Hindlimb muscle (tissue), 1 donor: ENCODE measurements around the gene EHMT1. TPM values are rescaled to one million over a fixed set of nuclear protein-coding genes. Genes with fewer than 3 reads are reported as not detected.
"Not testable (repeated sequence)": the region's sequence is repeated elsewhere in the genome, so short reads cannot be mapped to it uniquely, and the experiment has no call there.

ENCODE experiments used
- DNase-seq: peaks from one replicate; pipeline ENCODE4 v3.0.0-alpha.2; 2013
- polyA plus RNA-seq: library from polyadenylated mRNA; unstranded; fragments of 120-200 nt; gene quantifications from one replicate; pipeline ENCODE4 v1.2.1, GENCODE V29; 2013; ENCODE audit not compliant: insufficient read length

Gene EHMT1
- polyA plus RNA-seq, 1 donor, result 50.4 TPM

GRCh38 chr9:137694962-137695875 lies 76.4 kb downstream of the EHMT1 start:
- no peak for DNase-seq

DNA sequence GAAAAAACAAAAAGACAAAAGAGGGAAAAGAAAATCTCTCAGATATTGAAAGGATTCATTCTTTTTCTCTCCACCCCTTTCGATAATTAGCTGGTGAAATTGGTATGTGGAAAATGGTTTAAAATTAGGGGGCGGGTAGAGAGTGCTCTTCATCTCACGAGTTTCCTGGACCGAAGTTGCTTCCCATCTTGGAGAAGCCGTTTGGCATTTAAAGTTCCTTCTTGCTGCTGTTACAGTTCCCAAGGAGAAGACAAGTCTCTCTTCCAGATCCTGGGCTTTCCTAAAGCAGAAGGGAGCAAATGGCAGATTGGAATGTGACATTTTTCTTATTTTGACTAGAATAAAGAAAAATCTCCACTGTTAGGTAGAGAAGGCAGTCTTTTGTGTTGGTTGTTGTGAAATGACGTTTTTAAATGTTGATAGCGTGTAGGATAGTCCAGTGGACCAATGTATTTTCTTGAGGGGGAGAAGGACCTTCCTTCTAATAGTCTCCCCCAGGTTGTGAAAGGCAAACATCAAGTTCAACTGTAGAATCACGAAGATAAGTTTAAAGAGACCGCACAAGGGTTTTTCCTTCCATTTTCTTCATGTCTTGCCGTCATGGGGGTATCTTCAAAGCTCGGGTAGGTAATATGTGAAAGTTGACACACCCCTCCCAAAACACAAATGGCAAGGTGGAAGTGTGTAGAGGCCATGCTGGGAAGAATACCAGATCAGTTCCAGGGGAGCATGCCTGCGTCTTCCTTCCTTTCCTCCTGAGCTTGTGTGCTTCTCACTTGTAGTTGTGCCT lies 77.5 kb downstream of the EHMT1 start:
- DNase-seq, result no peak

DNA sequence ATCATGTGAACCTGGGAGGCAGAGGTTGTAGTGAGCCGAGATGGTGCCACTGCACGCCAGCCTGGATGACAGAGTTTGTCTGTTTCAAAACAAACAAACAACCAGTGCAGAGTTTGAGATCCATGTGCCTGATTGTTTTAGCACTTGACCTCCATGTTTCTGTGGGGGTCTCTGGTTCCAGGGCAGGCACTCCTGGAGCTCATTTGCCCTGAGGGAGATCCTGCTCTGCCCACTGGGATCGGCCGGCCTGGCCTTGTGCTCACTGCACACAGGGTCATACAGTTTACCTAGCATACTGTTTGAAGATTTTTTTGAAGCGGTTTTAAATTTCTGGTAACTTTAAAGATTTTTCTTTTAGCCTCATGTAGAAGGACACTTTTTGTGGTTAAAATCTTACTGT lies 78.4 kb downstream of the EHMT1 start:
- no peak for DNase-seq

GRCh38 chr9:137697832-137698231 lies 79.0 kb downstream of the EHMT1 start:
- DNase-seq, result no peak

- DNase-seq, result no peak
Measured at GRCh38 chr9:137700911-137701310, 82.1 kb downstream of the EHMT1 start.

DNA sequence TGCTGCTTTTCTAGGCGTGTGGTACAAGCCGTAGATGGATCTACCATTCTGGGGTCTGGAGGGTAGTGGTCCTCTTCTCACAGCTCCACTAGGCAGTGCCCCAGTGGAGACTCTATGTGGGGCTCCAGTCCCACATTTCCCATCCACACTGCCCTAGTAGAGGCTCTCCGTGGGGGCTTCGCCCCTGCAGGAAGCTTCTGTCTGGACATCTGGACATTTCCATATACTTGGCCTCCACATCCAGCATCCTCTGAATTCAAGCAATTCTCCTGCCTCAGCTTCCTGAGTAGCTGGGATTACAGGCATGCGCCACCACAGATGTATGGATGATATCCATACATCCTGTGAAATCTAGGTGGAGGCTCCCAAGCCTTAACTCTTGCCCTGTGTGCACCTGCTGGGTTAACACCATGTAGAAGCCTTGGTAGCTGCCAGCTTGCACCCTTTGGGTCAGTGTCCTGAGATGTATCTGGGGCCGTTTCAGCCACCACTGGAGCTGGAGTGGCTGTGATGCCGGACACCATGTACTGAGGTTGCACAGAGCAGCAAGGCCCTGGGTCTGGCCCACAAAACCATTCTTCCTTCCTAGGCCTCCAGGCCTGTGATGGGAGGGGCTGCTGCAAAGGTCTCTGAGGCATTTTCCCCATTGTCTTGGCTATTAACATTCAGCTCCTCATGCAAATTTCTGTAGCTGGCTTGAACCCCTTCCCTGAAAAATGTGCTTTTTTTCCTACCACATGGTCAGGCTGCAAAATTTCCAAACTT lies 84.0 kb downstream of the EHMT1 start:
- DNase-seq, result no peak

DNA sequence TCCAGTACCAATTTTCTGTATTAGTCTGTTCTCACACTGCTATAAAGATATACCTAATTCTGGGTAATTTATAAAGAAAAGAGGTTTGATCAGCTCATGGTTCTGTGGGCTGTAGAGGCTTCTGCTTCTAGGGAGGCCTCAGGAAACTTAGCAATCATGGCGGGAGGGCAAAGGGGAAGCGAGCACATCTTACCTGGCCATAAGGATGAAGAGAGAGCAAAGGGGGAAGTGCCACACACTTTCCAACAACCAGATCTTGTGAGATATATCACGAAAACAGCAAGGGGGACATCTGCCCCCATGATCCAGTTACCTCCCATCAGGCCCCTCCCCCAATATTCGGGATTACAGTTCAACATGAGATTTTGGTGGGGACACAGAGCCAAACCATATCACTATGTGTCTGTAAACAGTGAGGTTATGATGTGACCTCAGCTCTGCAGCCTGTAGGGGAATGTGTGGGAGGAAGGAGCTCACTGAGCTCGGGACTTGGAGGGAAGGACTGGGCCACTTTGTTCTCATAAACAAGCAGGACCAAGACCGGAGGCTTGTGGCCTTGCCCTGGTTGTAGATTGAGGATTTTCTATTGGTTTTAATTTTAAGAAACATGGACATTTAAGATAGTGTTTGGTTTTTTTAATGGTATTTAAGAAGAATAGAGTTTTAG lies 85.2 kb downstream of the EHMT1 start:
- no peak for DNase-seq

GRCh38 chr9:137705443-137705863 lies 86.6 kb downstream of the EHMT1 start:
- no peak for DNase-seq

DNA sequence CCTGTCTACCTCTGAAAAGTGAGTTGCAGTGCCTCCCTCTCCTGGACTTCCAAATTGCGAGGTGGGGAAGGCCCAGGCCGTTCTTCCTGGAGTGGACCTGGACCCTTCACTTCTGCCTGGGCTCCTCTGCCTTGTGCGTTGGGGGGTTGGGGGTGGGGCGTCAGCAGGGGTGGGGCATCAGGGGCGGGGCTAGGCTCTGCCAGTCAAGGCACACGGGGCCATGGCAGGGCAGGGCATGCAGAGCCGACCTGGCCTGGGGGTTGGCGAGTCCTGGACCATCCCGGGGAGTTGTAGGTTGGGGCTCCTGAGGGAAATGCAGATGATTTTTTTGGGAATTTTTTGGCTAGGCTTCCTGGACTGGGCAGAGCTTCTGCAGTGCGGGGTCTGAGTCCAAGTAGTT lies 87.1 kb downstream of the EHMT1 start:
- DNase-seq, result no peak

DNA sequence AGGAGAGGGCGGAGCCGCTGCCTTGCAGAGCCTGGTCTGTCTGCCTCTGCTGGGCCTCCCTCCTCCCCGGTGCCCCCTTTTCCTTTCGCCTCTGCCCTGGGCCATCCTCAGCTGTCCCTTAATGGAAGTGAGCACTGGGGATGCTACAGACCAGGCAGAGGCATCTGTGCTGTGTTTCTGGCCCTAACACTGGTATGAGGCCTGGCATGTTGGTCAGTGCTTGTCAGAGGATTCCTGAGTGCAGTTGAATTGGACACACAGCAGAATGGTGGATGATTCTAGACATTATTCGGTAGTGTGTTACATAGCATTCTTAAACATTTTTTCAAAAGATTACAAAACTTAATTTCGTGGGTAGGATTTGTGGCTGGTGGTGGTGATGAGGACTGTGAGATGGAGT lies 88.6 kb downstream of the EHMT1 start:
- no peak for DNase-seq

DNA sequence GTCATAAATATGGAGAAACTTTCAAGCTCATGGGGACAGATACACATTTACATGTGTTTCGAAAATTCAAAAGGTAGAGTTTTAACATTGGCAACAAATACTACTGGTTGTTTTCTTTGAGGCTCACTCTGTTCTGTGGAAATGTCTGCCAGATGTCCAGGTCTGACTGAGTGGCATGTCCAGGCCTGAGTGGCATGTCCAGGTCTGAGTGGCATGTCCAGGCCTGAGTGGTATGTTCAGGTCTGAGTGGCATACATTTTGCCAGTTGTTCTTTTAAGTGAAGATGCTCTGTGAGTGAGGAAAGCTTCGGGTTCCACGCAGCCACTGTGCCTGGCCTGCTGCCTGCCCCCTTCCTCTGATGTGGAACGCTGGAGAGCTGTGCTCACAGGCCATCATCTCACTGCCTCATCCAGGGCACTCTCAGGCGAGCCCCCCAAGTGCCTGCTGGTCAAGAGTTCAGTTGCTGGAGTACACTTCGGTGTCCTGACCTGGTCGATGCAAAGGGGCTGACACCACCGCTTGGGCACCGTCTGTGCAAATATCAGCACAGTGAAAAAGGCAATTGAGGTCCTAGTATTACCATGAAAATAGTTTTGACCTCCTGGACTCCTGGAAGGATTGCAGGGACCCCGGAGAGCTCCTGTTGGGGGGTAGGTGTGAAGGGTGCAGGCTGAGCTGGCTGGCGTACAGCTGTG lies 89.9 kb downstream of the EHMT1 start:
- no peak for DNase-seq

GRCh38 chr9:137709411-137710101 lies 90.8 kb downstream of the EHMT1 start:
- no peak for DNase-seq

DNA sequence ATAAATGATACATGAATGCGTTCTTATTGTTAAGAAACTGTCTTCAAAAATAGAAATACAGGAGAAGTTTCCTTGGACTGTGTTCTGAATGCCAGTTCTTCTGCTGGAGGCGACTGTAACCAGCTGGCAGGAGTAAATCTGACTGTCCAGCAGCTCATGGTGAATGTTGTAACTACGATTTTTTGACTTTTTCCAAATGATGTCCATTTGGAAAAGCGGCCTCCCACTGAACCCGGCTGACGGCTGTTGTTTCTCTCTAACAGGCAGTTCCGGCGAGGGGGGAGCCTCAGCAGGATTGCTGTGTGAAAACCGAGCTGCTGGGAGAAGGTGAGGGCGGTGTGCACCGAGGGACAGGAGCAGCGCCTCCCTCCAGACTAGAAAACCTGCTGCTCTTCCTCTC lies 91.9 kb downstream of the EHMT1 start:
- no peak for DNase-seq

GRCh38 chr9:137711678-137712105 lies 92.9 kb downstream of the EHMT1 start:
- no peak for DNase-seq

GRCh38 chr9:137715321-137715720 lies 96.5 kb downstream of the EHMT1 start:
- no peak for DNase-seq

DNA sequence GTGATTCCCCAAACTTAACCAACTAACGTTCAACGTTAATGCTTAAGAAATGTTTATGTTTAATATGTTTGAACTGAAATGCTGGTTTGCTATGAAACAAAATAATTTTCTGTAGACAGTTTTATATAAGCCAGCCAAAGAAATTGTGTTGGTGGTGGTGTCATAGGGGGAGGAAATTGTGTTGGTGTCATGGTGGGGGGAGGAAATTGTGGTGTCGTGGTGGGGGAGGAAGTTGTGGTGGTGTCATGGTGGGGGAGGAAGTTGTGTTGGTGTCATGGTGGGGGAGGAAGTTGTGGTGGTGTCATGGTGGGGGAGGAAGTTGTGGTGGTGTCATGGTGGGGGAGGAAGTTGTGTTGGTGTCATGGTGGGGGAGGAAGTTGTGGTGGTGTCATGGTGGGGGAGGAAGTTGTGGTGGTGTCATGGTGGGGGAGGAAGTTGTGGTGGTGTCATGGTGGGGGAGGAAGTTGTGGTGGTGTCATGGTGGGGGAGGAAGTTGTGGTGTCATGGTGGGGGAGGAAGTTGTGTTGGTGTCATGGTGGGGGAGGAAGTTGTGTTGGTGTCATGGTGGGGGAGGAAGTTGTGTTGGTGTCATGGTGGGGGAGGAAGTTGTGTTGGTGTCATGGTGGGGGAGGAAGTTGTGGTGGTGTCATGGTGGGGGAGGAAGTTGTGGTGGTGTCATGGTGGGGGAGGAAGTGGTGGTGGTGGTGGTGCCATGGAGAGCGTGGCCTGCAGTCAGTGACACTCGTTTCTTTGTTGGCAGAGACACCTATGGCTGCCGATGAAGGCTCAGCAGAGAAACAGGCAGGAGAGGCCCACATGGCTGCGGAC lies 97.3 kb downstream of the EHMT1 start:
- not testable (repeated sequence) for DNase-seq

DNA sequence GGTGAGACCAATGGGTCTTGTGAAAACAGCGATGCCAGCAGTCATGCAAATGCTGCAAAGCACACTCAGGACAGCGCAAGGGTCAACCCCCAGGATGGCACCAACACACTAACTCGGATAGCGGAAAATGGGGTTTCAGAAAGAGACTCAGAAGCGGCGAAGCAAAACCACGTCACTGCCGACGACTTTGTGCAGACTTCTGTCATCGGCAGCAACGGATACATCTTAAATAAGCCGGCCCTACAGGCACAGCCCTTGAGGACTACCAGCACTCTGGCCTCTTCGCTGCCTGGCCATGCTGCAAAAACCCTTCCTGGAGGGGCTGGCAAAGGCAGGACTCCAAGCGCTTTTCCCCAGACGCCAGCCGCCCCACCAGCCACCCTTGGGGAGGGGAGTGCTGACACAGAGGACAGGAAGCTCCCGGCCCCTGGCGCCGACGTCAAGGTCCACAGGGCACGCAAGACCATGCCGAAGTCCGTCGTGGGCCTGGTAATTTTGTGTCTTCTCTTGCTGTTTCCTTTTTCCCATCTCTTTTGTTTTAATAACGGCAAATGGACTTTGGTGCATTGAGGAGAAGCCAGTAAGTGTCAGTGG lies 98.0 kb downstream of the EHMT1 start:
- DNase-seq, result no peak

GRCh38 chr9:137717776-137718327 lies 99.0 kb downstream of the EHMT1 start:
- no peak for DNase-seq

GRCh38 chr9:137719194-137719593 lies 100.4 kb downstream of the EHMT1 start:
- DNase-seq, result no peak
